ENCODE results near the gene C7orf57. TPM values are rescaled to one million over a fixed set of nuclear protein-coding genes. Genes with fewer than 3 reads are reported as not detected.

Gene C7orf57
- total RNA-seq, 1 donor from 2014 or later, result not detected

DNA sequence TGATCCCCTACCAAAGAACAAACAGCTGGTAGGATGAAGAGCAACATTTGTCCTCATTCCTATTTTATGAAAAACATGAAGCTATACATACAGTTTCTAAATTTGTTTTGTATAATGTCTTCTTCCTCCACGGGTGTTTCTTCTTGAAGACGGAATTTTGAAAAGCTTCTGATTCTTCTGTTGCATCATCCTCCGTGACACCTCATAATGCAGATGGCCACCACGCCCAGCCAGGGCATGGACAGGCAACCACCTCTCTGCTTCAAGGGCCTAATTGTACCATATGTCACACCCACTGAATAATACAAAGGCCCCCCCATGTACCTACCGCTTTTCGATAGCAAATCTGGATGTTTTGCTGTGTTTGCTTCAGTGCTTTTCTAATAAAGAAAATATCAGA, 6.4 kb upstream of the C7orf57 start, which contains the start of gene SUN3:
Gene SUN3, minus strand, starts transcription at position 170 of the 400 bp plus-strand sequence. Its CDS starts 169 bp downstream, at position 1.
- intact Hi-C loops (cut with micrococcal nuclease), result no loop called here
- no peak for ATAC-seq

DNA sequence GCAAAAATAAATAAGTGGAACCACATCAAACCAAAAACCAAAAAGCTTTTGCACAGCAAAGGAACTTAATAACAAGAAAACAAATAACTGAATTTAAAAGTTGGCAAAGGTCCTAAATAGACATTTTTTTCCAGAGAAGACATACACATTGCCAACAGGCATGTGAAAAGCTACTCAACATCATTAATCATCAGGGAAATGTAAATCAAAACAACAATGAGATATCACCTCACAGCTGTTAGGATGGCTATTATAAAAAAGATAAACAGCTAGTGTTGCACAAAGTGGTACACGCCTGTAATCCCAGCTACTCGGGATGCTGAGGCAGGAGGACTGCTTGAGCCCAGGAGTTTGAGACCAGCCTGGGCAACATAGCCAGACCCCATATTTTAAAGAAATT, 4.2 kb upstream of the C7orf57 start:
- ATAC-seq, result no peak
- intact Hi-C loops (cut with micrococcal nuclease), result no loop called here
- DNase-seq, result no peak

More for the DNA sequence above, 6.4 kb upstream of the C7orf57 start, which contains the start of gene SUN3:
- DNase-seq, result no peak

DNA sequence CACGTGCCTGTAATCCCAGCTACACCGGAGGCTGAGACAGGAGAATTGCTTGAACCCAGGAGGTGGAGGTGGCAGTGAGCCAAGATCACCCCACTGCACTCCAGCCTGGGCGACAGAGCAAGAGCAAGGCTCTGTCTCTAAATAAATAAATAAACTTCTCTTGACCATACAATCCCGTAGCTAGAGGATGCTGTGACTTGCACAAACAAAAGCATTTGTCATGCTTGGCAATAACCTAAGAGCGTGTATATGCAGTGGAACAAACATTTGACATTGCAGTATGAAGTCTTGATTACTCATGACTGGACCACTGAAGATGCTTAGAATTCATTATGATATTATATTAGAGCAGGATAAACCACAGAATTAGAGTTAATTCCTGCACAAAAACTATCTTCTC, 1.4 kb upstream of the C7orf57 start:
- ATAC-seq (no peak), DNase-seq (no peak)
- intact Hi-C loops (cut with micrococcal nuclease), result no loop called here

DNA sequence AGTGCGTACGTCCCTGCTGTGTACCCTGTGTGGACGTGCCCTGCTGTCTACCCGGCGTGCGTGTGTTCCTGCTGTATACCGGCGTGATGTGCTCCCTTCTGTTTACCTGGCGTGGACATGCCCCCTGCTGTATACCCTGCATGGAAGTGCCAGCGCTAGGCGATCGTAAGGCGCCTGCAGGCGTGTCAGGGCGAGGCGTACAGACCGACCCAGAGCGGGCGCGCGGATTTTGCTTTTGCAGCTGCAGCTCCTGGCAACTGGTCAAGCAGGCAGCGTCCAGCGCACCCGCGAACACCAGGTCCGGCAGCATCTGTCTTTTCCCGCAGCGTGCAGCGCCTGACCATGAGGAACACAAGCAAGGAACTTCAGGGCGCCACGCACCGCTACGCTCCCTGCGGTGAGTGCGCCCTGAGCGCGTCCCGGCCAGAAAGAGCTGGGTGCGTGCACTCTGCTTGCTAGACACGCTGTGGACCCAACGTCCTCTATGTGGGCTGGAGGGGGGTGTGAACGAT, 680 bp downstream of the C7orf57 start:
- ATAC-seq (peak; percentile 60), DNase-seq (peak; percentile 59)
- intact Hi-C loops (cut with micrococcal nuclease), result no loop called here

DNA sequence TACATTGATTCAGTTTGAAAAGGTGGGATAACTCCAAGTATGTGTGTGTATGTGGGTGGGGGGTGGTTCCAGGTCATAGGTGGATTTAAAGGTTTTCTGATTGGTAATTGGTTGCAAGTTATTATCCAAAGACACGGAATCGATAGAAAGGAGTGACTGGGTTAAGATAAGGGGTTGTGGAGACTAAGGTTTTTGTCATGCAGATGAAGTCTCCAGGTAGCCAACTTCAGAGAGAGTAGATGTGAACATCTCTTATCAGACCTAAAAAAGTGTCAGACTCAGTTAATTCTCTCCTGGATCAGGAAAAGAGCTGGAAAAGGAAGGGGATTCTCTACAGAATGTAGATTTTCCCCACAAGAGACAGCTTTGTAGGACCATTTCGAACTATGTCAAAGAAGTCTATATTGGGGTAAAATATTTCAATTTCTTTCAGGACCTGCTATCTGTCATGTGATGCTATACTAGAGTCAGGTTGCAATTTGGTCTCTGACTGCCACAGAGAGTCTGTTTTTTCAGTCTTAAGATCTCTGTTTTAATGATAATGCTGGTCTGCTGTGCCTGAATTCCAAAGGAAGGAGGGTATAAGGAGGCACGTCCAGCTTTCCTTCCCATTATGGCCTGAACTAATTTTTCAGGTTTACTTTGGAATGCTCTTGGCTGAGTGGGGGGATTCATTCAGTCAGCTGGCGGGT, 3.6 kb downstream of the C7orf57 start:
- ATAC-seq, result no peak
- intact Hi-C loops (cut with micrococcal nuclease), result no loop called here
- DNase-seq, result no peak

DNA sequence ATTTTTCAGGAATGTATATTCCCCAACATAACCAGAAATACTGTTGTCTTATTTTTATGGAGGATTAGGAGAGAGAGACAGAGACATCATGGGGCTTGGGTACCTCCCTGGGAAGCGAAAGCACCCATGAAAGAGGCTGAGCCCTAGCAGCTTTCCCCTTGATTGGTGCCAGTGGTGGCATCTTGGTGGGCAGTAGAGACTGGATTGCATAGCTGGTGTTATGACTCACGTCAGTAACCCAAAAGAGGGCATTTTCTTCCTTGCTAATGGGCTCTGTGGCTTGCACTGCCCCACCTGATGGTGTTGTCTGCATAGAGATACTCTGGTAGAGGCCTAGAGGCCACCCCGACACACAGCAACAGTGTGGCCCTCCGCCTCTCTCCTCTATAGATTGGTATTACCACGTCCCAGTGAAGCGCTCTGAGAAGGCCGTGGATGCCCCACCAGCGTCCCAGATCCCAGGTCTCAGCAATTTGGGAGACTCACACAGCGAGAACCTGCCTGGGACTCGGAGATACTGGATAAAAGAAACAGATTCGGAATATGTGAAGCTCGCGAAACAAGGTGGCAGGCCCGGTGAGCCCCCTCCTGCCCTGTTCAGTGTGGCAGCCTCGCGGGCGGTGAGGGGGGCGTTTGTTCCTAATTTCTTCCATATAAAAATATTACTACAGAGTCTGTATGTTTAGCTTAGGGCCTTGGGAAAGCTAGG, 5.8 kb downstream of the C7orf57 start:
- DNase-seq (no peak), ATAC-seq (no peak)
- intact Hi-C loops (cut with micrococcal nuclease), result no loop called here

DNA sequence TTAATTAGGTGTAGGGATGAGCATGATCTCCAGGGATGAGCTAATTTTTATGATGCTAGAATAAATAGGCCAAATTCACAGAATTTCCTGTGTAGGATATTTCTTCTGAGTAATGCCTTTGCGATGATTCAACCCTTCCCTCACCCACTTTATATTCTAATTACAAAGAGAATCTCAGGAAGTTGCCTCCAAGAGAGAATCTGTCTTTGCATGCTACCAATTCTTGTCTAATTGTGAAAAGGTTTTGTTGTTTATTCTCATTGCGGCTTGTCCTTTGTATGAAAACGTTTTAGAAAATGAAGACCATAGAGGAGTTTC, 6.3 kb downstream of the C7orf57 start:
- ATAC-seq (no peak), DNase-seq (no peak)
- intact Hi-C loops (cut with micrococcal nuclease), result no loop called here

- intact Hi-C loops (cut with micrococcal nuclease), result no loop called here
- ATAC-seq (no peak), DNase-seq (no peak)
Observed at GRCh38 chr7:48042216-48042615, 6.9 kb downstream of the C7orf57 start.

GRCh38 chr7:48042636-48043035, 7.3 kb downstream of the C7orf57 start:
- intact Hi-C loops (cut with micrococcal nuclease), result no loop called here
- ATAC-seq (no peak), DNase-seq (no peak)

DNA sequence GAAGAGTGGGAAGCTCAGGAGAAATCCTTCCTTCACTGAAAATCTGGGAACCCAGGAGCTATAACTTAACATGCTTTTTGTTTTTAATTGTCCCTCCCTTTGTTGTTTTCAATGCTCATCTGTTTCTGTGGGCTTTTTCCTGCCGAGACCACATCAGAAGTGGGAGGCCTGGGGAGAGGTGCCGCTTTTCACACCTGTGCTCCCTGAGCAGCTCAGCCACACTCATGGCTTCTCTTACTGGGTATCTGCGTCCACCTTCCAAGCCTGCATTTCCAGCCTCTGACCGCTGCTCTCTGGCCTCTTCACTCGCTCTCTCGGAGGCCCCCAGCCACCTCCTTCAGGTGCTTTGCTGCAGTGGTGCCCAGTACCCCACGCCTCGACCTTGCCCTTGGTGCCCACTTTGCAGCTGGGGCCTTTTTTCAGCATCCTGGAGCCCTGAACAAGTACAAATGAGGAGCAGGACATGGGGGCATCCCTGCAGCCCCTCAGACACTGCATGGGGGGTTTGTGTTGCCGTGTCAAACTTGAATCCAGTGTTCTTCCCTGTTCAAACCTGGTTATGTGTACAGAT, 9.9 kb downstream of the C7orf57 start:
- no peak for ATAC-seq
- intact Hi-C loops (cut with micrococcal nuclease), result no loop called here
- DNase-seq, result no peak

GRCh38 chr7:48046458-48046857, 11.1 kb downstream of the C7orf57 start:
- intact Hi-C loops (cut with micrococcal nuclease), result no loop called here
- ATAC-seq, result no peak
- no peak for DNase-seq

DNA sequence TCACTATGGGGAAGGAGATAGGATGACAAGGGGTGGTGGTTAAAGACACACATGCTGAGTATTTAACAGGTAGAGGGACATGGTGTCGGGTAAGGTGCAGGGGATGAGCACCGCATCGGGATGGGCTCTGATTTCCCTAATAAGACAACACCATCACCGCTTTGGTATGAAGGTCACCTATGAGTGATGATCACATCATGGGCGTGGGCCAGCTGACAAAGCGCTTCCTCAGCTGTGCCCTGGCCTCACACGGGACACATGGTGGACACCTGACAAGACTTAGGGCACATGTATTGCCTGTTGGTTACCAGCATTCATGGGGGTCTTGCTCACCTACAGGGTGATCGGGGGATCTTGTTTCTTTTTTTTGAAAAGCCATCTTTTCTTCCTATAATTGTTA, 12.8 kb downstream of the C7orf57 start:
- intact Hi-C loops (cut with micrococcal nuclease), result no loop called here
- DNase-seq (no peak), ATAC-seq (no peak)

DNA sequence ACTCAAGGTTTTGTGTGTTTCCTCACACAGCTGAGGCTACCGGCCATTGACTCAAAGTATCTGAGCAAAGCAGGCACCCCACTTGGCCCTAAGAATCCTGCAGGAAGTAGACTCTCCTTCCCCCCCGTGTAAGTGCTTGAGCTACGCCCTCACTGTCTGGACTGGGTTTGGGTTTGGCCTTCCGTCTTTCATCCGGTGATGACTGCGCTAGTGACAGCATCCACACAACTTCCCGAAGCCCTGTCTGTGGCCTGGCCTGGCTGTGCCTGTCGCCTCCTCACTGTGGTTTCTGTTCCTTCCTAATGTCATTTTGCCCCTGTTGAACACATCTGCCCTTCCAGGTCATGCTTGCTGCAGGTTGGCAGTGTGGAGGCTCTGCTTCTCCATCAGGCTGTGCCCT, 14.5 kb downstream of the C7orf57 start:
- no peak for DNase-seq
- no peak for ATAC-seq
- intact Hi-C loops (cut with micrococcal nuclease), result no loop called here

GRCh38 chr7:48052748-48053147, 17.4 kb downstream of the C7orf57 start:
- intact Hi-C loops (cut with micrococcal nuclease), result no loop called here

GRCh38 chr7:48053736-48054135, 18.4 kb downstream of the C7orf57 start:
- ATAC-seq (no peak), DNase-seq (no peak)
- intact Hi-C loops (cut with micrococcal nuclease), result no loop called here

More at GRCh38 chr7:48052748-48053147, 17.4 kb downstream of the C7orf57 start:
- ATAC-seq (no peak), DNase-seq (no peak)

- intact Hi-C loops (cut with micrococcal nuclease), result no loop called here
- no peak for DNase-seq
- ATAC-seq, result no peak
Observed at GRCh38 chr7:48058990-48059389, 23.6 kb downstream of the C7orf57 start.

- intact Hi-C loops (cut with micrococcal nuclease), result no loop called here
- ATAC-seq, result no peak
Observed at GRCh38 chr7:48059706-48060105, 24.4 kb downstream of the C7orf57 start.

GRCh38 chr7:48063985-48064384, 28.6 kb downstream of the C7orf57 start:
- DNase-seq, result no peak
- ATAC-seq, result no peak
- intact Hi-C loops (cut with micrococcal nuclease), result no loop called here

More at GRCh38 chr7:48059706-48060105, 24.4 kb downstream of the C7orf57 start:
- DNase-seq, result no peak

GRCh38 chr7:48067475-48067874, 32.1 kb downstream of the C7orf57 start:
- intact Hi-C loops (cut with micrococcal nuclease), result no loop called here
- DNase-seq, result no peak
- no peak for ATAC-seq

GRCh38 chr7:48074204-48074654, 38.9 kb downstream of the C7orf57 start:
- DNase-seq (no peak), ATAC-seq (no peak)
- intact Hi-C loops (cut with micrococcal nuclease), result no loop called here

All from left ventricle myocardium superior (tissue), 1 donor.